B cell (primary cell): Measurements from ENCODE around the gene SWAP70. TPM values are rescaled to one million over a fixed set of nuclear protein-coding genes. Genes with fewer than 3 reads are reported as not detected.

Experiments
- ATAC-seq: fragments of 200-7000 bp; cut with Tn5 transposase; one replicate; pipeline ENCODE4 v1.10.0; 2021; ENCODE audit warnings: low read depth, mild to moderate bottlenecking, moderate number of reproducible peaks, moderate library complexity
- CTCF ChIA-PET: fragments of 350-600 bp; sonication (Branson Sonifier 250); formaldehyde crosslinking; loops from one replicate; lab custom pipeline; 2021; ENCODE audit warnings: antibody characterized with exemption, inconsistent platforms; lab: Charles Lee
- POLR2A ChIA-PET: fragments of 350-600 bp; sonication (Branson Sonifier 250); formaldehyde crosslinking; loops from one replicate; lab custom pipeline; 2021; ENCODE audit warnings: antibody characterized with exemption; lab: Charles Lee
- DNase-seq: peaks from one replicate; pipeline ENCODE4 v3.0.0; 2013
- H2AFZ ChIP-seq: 2 replicates; pipeline ENCODE4 v1.6.1; 2012; ENCODE audit warnings: mild to moderate bottlenecking, low read depth, low read length; ENCODE audit not compliant: insufficient read depth, poor library complexity, severe bottlenecking
- H3K27ac ChIP-seq, 2 donors: 1 replicate in 1 of 2; 2 replicates in 1 of 2; pipeline ENCODE4 v1.5.1; 2012 to 2013; ENCODE audit warnings: low read length in 2 of 2, mild to moderate bottlenecking in 2 of 2, moderate library complexity in 1 of 2
- H3K27me3 ChIP-seq, 4 experiments: fragments of 200-600 bp in 1 of 4; sonication (generic) in 1 of 4; replicated peaks in 1 of 4; 1 replicate in 2 of 4; 2 replicates in 2 of 4; pipeline versions ENCODE4 v1.6.1 to v1.7.0; 2013 to 2016; ENCODE audit warnings: low read length in 3 of 4, mild to moderate bottlenecking in 2 of 4, mixed read lengths in 1 of 4, moderate library complexity in 1 of 4; ENCODE audit not compliant: insufficient read depth in 4 of 4, control insufficient read depth in 3 of 4; ENCODE audit errors: control extremely low read depth in 1 of 4
- H3K36me3 ChIP-seq, 2 experiments: replicated peaks in 1 of 2; 1 replicate in 1 of 2; 2 replicates in 1 of 2; pipeline versions ENCODE4 v1.6.1 to v1.7.1; 2013; ENCODE audit warnings: low read length in 1 of 2; ENCODE audit not compliant: insufficient read depth in 2 of 2, control insufficient read depth in 1 of 2; ENCODE audit errors: control extremely low read depth in 1 of 2, extremely low read depth in 1 of 2
- H3K4me1 ChIP-seq, 2 donors: fragments of 200-600 bp in 1 of 2; sonication (generic) in 1 of 2; 1 replicate in 1 of 2; 2 replicates in 1 of 2; pipeline versions ENCODE4 v1.5.1 to v1.6.1; 2013 to 2017; ENCODE audit warnings: low read length in 2 of 2; ENCODE audit not compliant: control insufficient read depth in 2 of 2, insufficient read depth in 2 of 2
- H3K4me2 ChIP-seq: replicated peaks from 2 replicates; pipeline ENCODE3; 2012; ENCODE audit warnings: mild to moderate bottlenecking, low read depth, low read length; ENCODE audit not compliant: poor library complexity, severe bottlenecking
- H3K4me3 ChIP-seq, 5 experiments: fragments of 200-600 bp in 1 of 5; sonication (generic) in 1 of 5; 1 replicate in 3 of 5; 2 replicates in 2 of 5; pipeline versions ENCODE4 v1.5.1 to v1.7.0; 2011 to 2016; ENCODE audit warnings: low read length in 4 of 5, mild to moderate bottlenecking in 4 of 5, low read depth in 2 of 5, control low read depth in 1 of 5, moderate library complexity in 1 of 5; ENCODE audit not compliant: insufficient read depth in 1 of 5; ENCODE audit errors: control extremely low read depth in 1 of 5, extremely low read depth in 1 of 5
- H3K79me2 ChIP-seq: fragments of 200-600 bp; sonication (generic); one replicate; pipeline ENCODE4 v1.6.0; 2016; ENCODE audit warnings: low read length; ENCODE audit not compliant: control insufficient read depth, insufficient read depth
- H3K9ac ChIP-seq: fragments of 200-600 bp; sonication (generic); 2 replicates; pipeline ENCODE4 v1.6.1; 2017; ENCODE audit warnings: mild to moderate bottlenecking, low read length, moderate library complexity
- H3K9me3 ChIP-seq, 3 donors: one replicate each; pipeline versions ENCODE4 v1.6.1 to v1.7.1; 2013; ENCODE audit warnings: low read length in 2 of 3; ENCODE audit not compliant: control insufficient read depth in 2 of 3, insufficient read depth in 1 of 3; ENCODE audit errors: control extremely low read depth in 1 of 3
- H4K20me1 ChIP-seq: 2 replicates; pipeline ENCODE4 v1.6.0; 2012; ENCODE audit warnings: mild to moderate bottlenecking, low read length; ENCODE audit not compliant: insufficient read depth, control insufficient read depth, poor library complexity, severe bottlenecking
- H3K27ac Mint-ChIP-seq: one replicate; pipeline ENCODE4 v1.8.0; 2021; ENCODE audit warnings: mixed read lengths
- H3K27me3 Mint-ChIP-seq: one replicate; pipeline ENCODE4 v1.8.0; 2021; ENCODE audit warnings: mixed read lengths
- H3K4me1 Mint-ChIP-seq: one replicate; pipeline ENCODE4 v1.8.0; 2021; ENCODE audit warnings: mixed read lengths
- H3K4me3 Mint-ChIP-seq: one replicate; pipeline ENCODE4 v1.8.0; 2021; ENCODE audit warnings: mixed read lengths
- H3K9me3 Mint-ChIP-seq: one replicate; pipeline ENCODE4 v1.8.0; 2022; ENCODE audit warnings: mixed read lengths; ENCODE audit not compliant: insufficient read depth
- EZH2 ChIP-seq: IDR thresholded peaks from 2 replicates; pipeline ENCODE4 v1.6.1; 2012; ENCODE audit warnings: borderline replicate concordance, low read depth, mild to moderate bottlenecking, moderate library complexity, low read length; ENCODE audit not compliant: insufficient read depth, poor library complexity, severe bottlenecking
- WGBS: methylation state at CpG from one replicate; pipeline ENCODE4 v1.1.5; 2013; ENCODE audit warnings: missing lambda C conversion rate; ENCODE audit not compliant: insufficient coverage; 5-methylcytosine and 5-hydroxymethylcytosine counted together
- intact Hi-C: fragments of 100-400 bp; cut with micrococcal nuclease; formaldehyde crosslinking; loops from one replicate; pipeline ENCODE4 v1.10.0; 2022
- polyA plus RNA-seq: library from polyadenylated mRNA; depleted of rRNA; stranded (reverse); fragments of >200 nt; gene quantifications from 2 replicates; pipeline ENCODE4 v1.2.3, GENCODE V29; 2012
- total RNA-seq, 2 donors: library from RNA; stranded (reverse); fragments of 120-200 nt in 1 of 2; gene quantifications; 1 replicate in 1 of 2; 2 replicates in 1 of 2; pipeline versions ENCODE4 v1.2.3 to v1.2.4, GENCODE V29; 2013 to 2022
- TF ChIP-seq, protein P1 (sequence below): fragments of 200-600 bp; IDR thresholded peaks from one replicate; pipeline ENCODE4 v1.8.0; 2022; ENCODE audit warnings: antibody characterized with exemption, mild to moderate bottlenecking

Gene SWAP70
- total and polyA plus RNA-seq, 2 donors (not counting 1 experiment from before 2014, with no cell fraction given) = 69.8 to 200 TPM

DNA sequence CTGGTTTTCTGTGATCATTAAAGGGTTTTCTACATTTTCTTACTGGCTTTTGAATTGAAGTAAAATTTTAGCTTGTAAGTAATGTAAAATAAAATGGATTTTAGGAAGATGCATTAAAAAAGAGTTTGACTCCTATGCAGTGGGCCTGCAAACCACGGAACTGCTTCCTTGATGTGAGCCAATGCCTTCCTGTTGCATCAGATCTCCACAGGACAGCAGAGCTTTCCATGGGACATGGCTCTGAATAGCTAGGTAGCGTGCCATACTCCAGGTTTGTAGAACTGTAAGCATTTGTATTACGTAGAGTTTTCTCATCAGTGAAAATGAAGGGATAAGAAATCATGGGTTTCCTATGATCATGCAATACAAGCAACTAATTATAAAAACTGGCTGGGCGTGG lies 133.4 kb downstream of the SWAP70 start:
- Histone ChIP-seq H3K27me3 (no peaks in the 10 kb centered on the region), H3K4me1 (no peaks in the 10 kb centered on the region), H3K79me2 (peaks cover 4% of the 10 kb centered on the region), H4K20me1 (no peaks in the 10 kb centered on the region), H3K4me2 (no peak overlapping the region), H3K36me3 (no peaks in the 10 kb centered on the region), H2AFZ (no peak overlapping the region), H3K4me3 (no peak overlapping the region), H3K27ac (no peak overlapping the region), H3K9ac (no peak overlapping the region), H3K9me3 (no peaks in the 10 kb centered on the region)
- ATAC-seq (no peak), DNase-seq (no peak)
- Mint-ChIP-seq H3K27ac (no peak overlapping the region), H3K27me3 (no peaks in the 10 kb centered on the region), H3K4me1 (no peaks in the 10 kb centered on the region), H3K4me3 (no peak overlapping the region), H3K9me3 (no peaks in the 10 kb centered on the region)
- WGBS = 98% methylated on average over 4 of the region's 4 CpGs
- ChIA-PET POLR2A (no interaction called here), CTCF (interaction anchor here (0.9 kb wide), 1 partner anchor 14 kb away, joined by 4 read pairs; no protein-coding TSS in a partner anchor)
- intact Hi-C loops = no loop called here
- TF ChIP-seq, protein P1, sequence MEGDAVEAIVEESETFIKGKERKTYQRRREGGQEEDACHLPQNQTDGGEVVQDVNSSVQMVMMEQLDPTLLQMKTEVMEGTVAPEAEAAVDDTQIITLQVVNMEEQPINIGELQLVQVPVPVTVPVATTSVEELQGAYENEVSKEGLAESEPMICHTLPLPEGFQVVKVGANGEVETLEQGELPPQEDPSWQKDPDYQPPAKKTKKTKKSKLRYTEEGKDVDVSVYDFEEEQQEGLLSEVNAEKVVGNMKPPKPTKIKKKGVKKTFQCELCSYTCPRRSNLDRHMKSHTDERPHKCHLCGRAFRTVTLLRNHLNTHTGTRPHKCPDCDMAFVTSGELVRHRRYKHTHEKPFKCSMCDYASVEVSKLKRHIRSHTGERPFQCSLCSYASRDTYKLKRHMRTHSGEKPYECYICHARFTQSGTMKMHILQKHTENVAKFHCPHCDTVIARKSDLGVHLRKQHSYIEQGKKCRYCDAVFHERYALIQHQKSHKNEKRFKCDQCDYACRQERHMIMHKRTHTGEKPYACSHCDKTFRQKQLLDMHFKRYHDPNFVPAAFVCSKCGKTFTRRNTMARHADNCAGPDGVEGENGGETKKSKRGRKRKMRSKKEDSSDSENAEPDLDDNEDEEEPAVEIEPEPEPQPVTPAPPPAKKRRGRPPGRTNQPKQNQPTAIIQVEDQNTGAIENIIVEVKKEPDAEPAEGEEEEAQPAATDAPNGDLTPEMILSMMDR = no peak
- no peak for TF ChIP-seq EZH2

DNA sequence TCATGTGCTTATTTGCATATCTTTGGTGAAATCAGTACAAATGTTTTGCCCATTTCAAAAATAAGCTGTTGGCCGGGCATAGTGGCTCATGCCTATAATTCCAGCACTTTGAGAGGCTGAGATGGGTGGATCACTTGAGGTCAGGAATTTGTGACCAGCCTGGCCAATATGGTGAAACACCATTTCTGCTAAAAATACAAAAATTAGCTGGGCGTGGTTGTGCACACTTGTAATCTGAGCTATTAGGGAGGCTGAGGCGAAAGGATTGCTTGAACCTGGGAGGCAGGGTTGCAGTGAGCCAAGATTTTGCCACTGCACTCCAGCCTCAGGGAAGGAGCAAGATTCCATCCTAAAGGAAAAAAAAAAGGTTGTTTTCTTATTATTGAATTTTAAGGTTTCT lies 136.0 kb downstream of the SWAP70 start:
- Histone ChIP-seq H3K36me3 (no peaks in the 10 kb centered on the region), H3K27me3 (no peaks in the 10 kb centered on the region), H3K27ac (no peak overlapping the region), H4K20me1 (no peaks in the 10 kb centered on the region), H3K4me3 (no peak overlapping the region), H2AFZ (no peak overlapping the region), H3K9me3 (no peaks in the 10 kb centered on the region), H3K9ac (no peak overlapping the region), H3K79me2 (no peaks in the 10 kb centered on the region), H3K4me1 (no peaks in the 10 kb centered on the region), H3K4me2 (no peak overlapping the region)
- DNase-seq = no peak
- Mint-ChIP-seq H3K9me3 (no peaks in the 10 kb centered on the region), H3K4me1 (no peaks in the 10 kb centered on the region), H3K27ac (no peak overlapping the region), H3K4me3 (no peak overlapping the region), H3K27me3 (no peaks in the 10 kb centered on the region)
- TF ChIP-seq, protein P1 = no peak
- no peak for TF ChIP-seq EZH2
- ATAC-seq = no peak
- ChIA-PET CTCF (no interaction called here), POLR2A (no interaction called here)
- intact Hi-C loops = no loop called here
- 90% methylated on average over 2 of the region's 3 CpGs for WGBS
